Stimulated activated CD4-positive, alpha-beta T cell treated with anti-CD3 and anti-CD28 coated beads, Interleukin-12 subunit alpha, Interleukin-12 subunit beta, amount 100 ng/mL, for 4 hours (primary cell): ENCODE results near the gene PLEKHG5.

Experiments used
- DNase-seq: peaks from one replicate; pipeline ENCODE4 v3.0.0-alpha.2; 2020

Gene PLEKHG5

GRCh38 chr1:6509220-6509918 is 17.9 kb upstream of the PLEKHG5 start:
- no peak for DNase-seq

GRCh38 chr1:6508816-6509189 is 17.3 kb upstream of the PLEKHG5 start:
- DNase-seq, result no peak

- DNase-seq, result no peak
These were observed 16.8 kb upstream of the PLEKHG5 start for GRCh38 chr1:6508154-6508815.

- no peak for DNase-seq
These were observed 16.0 kb upstream of the PLEKHG5 start for GRCh38 chr1:6507461-6507911.

- no peak for DNase-seq
These were observed 15.6 kb upstream of the PLEKHG5 start for GRCh38 chr1:6507037-6507428.

GRCh38 chr1:6506210-6507036 is 15.0 kb upstream of the PLEKHG5 start:
- DNase-seq, result no peak

- no peak for DNase-seq
These were observed 14.1 kb upstream of the PLEKHG5 start for GRCh38 chr1:6505367-6506209.

GRCh38 chr1:6504887-6505286 is 13.4 kb upstream of the PLEKHG5 start:
- no peak for DNase-seq

- DNase-seq, result no peak
These were observed 12.6 kb upstream of the PLEKHG5 start for GRCh38 chr1:6503884-6504602.

GRCh38 chr1:6502000-6502891 is 10.8 kb upstream of the PLEKHG5 start:
- DNase-seq, result no peak

- no peak for DNase-seq
These were observed 9.9 kb upstream of the PLEKHG5 start for GRCh38 chr1:6501279-6501813.

GRCh38 chr1:6500544-6501278 is 9.2 kb upstream of the PLEKHG5 start:
- DNase-seq, result no peak

- DNase-seq, result no peak
These were observed 7.8 kb upstream of the PLEKHG5 start for GRCh38 chr1:6499296-6499695.

GRCh38 chr1:6498576-6499111 is 7.2 kb upstream of the PLEKHG5 start:
- DNase-seq, result no peak

- no peak for DNase-seq
These were observed 6.6 kb upstream of the PLEKHG5 start for GRCh38 chr1:6497867-6498575.

GRCh38 chr1:6497215-6497866 is 5.9 kb upstream of the PLEKHG5 start:
- peak; percentile 53 for DNase-seq

- DNase-seq, result no peak
These were observed 5.4 kb upstream of the PLEKHG5 start for GRCh38 chr1:6496890-6497214.

GRCh38 chr1:6496365-6496721 is 4.9 kb upstream of the PLEKHG5 start:
- no peak for DNase-seq
